ENCODE results near the gene OR6Q1.
"Not testable (repeated sequence)": the region's sequence is repeated elsewhere in the genome, so short reads cannot be mapped to it uniquely, and the experiment has no call there.

Gene OR6Q1

GRCh38 chr11:58030653-58031052 is at the start of gene OR6Q1:
TSS of gene OR6Q1 (plus strand) at chr11:58030953. CDS start at chr11:58030953, 0 bp downstream.
- DNase-seq: no peak

- no peak for DNase-seq
These were observed 49.2 kb upstream of the OR6Q1 start for GRCh38 chr11:57981536-57981935.

GRCh38 chr11:57982776-57983175 is 48.0 kb upstream of the OR6Q1 start:
- no peak for DNase-seq

- DNase-seq: no peak
These were observed 47.6 kb upstream of the OR6Q1 start for GRCh38 chr11:57983191-57983590.

GRCh38 chr11:57999523-57999922 is 31.2 kb upstream of the OR6Q1 start:
- DNase-seq: not testable (repeated sequence)

- not testable (repeated sequence) for DNase-seq
These were observed 30.7 kb upstream of the OR6Q1 start for GRCh38 chr11:58000021-58000420.

- no peak for DNase-seq
These were observed 30.1 kb upstream of the OR6Q1 start for GRCh38 chr11:58000699-58001098.

GRCh38 chr11:58003036-58003435 is 27.7 kb upstream of the OR6Q1 start:
- DNase-seq: no peak

GRCh38 chr11:58003591-58003990 is 27.2 kb upstream of the OR6Q1 start:
- no peak for DNase-seq

GRCh38 chr11:58004664-58005063 is 26.1 kb upstream of the OR6Q1 start:
- no peak for DNase-seq

- no peak for DNase-seq
These were observed 23.8 kb upstream of the OR6Q1 start for GRCh38 chr11:58006940-58007339.

GRCh38 chr11:58011771-58012170 is 19.0 kb upstream of the OR6Q1 start:
- no peak for DNase-seq

GRCh38 chr11:58023435-58023931 is 7.3 kb upstream of the OR6Q1 start, which contains the start of gene OR9Q1:
TSS of gene OR9Q1 (plus strand) at chr11:58023881. CDS start at chr11:58179445, 155,564 bp downstream.
- DNase-seq: no peak

GRCh38 chr11:58024601-58025091 is 6.1 kb upstream of the OR6Q1 start:
- peak; percentile 87 for DNase-seq

- DNase-seq: no peak
These were observed 3.4 kb upstream of the OR6Q1 start for GRCh38 chr11:58027341-58027740.

- DNase-seq: no peak
These were observed 1.9 kb upstream of the OR6Q1 start for GRCh38 chr11:58028687-58029411.

- no peak for DNase-seq
These were observed 3.7 kb downstream of the OR6Q1 start for GRCh38 chr11:58034471-58034870.

- DNase-seq: no peak
These were observed 8.8 kb downstream of the OR6Q1 start for GRCh38 chr11:58039589-58039988.

- no peak for DNase-seq
These were observed 12.6 kb downstream of the OR6Q1 start for GRCh38 chr11:58043379-58043778.

GRCh38 chr11:58046231-58046630 is 15.5 kb downstream of the OR6Q1 start:
- no peak for DNase-seq

- DNase-seq: no peak
These were observed 17.1 kb downstream of the OR6Q1 start for GRCh38 chr11:58047818-58048217.

GRCh38 chr11:58055806-58056401 is 25.2 kb downstream of the OR6Q1 start:
- DNase-seq: no peak

- no peak for DNase-seq
These were observed 26.7 kb downstream of the OR6Q1 start for GRCh38 chr11:58057481-58057880.
